GM12874 (cell line): ENCODE results near the gene STRIT1.

Source experiments
- TF ChIP-seq, protein P1 (sequence below): IDR thresholded peaks from 2 replicates; pipeline ENCODE4 v1.5.1; 2011; ENCODE audit warnings: low read depth, mild to moderate bottlenecking, control low read depth, low read length, moderate library complexity; ENCODE audit not compliant: insufficient read depth

STRIT1 gene

DNA sequence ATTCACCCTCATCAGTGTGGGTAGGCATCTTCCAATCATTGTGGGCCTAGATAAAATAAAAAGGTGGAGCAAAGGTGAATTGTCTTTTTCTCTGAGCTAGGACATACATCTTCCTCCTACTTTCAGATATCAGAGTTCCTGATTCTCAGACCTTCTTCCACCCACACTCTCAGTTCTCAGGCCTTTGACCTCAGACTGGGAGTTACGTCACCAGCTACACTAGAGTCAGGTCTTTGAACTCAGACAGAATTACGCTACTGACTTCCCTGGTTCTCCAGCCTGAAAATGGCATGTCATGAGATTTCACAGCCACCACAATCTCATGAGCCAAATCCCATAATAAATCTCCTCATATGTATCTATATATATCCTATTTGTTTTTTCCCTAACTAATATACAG is 39.0 kb downstream of the STRIT1 start:
- TF ChIP-seq, protein P1, sequence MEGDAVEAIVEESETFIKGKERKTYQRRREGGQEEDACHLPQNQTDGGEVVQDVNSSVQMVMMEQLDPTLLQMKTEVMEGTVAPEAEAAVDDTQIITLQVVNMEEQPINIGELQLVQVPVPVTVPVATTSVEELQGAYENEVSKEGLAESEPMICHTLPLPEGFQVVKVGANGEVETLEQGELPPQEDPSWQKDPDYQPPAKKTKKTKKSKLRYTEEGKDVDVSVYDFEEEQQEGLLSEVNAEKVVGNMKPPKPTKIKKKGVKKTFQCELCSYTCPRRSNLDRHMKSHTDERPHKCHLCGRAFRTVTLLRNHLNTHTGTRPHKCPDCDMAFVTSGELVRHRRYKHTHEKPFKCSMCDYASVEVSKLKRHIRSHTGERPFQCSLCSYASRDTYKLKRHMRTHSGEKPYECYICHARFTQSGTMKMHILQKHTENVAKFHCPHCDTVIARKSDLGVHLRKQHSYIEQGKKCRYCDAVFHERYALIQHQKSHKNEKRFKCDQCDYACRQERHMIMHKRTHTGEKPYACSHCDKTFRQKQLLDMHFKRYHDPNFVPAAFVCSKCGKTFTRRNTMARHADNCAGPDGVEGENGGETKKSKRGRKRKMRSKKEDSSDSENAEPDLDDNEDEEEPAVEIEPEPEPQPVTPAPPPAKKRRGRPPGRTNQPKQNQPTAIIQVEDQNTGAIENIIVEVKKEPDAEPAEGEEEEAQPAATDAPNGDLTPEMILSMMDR: no peak

DNA sequence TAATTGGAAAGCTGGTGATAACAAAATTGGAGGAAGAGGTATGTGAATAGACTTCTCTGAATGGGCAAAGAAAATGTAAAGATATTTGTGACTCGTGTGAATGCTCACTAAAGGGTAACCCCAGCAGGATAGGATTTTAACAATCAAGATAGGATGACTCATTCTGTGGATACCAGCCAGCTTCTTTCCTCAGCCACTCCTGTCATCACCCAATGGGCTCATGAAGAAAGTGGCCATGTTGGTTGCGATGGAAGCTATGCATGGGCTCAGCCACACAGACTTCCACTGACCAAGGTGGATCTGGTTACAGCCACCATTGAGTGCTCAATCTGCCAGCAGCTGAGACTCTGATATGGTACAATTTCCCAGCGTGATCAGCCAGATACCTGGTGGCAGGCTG is 40.9 kb downstream of the STRIT1 start:
- TF ChIP-seq, protein P1: no peak

DNA sequence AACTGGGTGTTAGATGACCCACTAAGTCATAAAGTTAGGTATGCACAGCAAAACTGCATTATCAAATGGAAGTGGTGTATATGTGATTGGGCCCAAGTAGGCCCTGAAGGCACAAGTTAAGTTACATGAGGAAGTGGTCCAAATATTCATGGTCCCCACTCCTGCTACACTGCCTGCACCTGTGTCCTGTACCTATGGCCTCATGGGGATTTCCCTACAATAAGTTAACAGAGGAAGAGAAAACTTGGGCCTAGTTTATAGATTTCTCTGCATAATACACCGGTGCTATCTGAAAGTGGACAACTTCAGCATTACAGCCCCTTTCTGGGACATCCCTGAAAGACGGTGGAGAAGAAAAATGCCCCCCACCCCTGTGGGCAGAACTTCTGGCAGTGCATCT is 41.5 kb downstream of the STRIT1 start:
- TF ChIP-seq, protein P1: no peak

DNA sequence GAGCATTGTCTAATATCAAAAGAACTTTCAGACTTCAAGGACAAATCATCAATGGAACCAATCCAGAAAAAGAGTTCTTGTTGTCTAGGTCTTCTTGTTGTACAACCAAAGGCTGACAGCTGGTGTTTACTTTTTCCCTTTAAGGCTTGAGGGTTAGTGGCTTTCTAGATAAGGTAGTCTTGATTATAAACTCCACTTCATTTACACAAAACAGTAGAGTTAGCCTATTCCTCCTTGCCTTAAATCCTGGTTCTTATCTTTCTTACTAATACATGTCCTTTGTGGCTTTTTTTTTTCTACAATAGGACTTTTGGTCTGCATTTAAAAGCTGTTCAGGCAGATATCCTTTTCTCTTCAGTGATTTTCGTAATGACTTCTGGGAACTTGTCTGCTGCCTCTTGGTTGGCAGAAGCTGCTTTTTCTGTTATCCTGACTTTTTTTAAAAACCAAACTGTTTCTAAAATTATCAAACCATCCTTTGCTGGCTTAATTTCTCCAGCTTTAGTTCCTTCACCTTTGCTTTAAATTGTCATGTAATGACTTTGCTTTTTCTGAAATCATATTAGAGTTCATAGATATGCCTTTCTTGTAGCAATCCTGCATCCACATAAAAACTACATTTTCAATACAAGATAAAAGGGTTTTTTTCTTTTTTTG is 44.8 kb downstream of the STRIT1 start:
- TF ChIP-seq, protein P1: no peak

DNA sequence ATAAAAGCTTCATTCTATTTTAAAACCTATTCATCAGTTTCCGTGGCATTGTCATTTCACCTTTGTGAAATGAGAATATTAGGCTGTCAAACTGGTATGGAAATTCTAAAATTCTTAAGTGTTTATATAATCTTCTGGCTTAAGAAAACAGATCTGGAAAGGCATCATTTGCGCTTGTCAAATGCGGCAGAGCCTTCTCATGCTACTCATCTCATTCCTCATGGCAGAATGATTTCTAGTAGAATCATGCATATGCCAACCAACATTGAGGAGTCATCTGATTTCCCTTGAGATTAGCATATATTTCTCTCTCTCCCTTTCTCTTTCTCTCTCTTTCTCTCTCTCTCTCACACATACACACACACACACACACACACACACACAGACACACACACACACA is 48.8 kb downstream of the STRIT1 start:
- TF ChIP-seq, protein P1: no peak

DNA sequence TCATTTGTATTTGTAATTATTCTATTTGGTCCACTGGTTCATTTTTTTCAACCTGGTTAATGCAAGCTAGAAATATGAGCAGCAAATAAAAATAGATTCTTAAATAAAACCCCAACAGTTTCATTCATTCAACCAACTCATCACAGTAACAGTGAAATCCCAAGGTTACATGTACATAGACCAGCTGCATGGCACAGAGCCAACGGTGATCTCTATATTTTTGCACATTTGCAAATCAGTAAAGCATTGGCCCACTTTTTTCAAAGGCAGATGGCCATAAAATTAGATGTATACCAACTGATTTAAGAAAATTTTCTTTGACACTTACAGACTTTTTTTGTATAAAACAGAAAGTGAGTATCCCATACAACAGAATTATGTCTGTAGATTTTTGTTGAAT is 49.3 kb downstream of the STRIT1 start:
- TF ChIP-seq, protein P1: no peak

DNA sequence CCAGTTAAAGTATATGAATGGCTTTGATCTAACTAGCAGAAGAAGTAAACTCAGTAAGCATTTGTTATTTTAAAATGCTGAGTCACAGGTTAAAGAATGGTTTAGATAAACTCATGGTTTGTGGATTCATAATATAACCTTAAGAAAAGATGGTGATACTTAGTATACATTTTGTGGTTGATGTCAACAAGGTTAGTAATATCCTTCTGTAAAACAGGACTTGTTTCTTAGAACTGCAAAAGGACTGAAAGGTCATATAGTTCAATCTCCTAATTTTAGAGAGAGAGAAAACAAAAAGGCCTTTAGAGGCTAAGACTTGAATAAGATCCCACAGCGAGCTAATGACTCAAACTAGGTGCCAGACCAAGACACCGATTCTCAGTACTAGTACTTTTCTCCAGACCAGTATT is 50.0 kb downstream of the STRIT1 start:
- TF ChIP-seq, protein P1: no peak
